K562 (cell line): Measurements from ENCODE around the gene DAZAP1. TPM values are rescaled to one million over a fixed set of nuclear protein-coding genes. Genes with fewer than 3 reads are reported as not detected.
A peak's percentile ranks its signal among the peaks of the same experiment; 100 is the strongest.

ENCODE experiments used
- ATF4 ChIP-seq: fragments of 450-650 bp; formaldehyde crosslinking; IDR thresholded peaks from 2 replicates; pipeline ENCODE4 v1.4.0; 2022; ENCODE audit warnings: mild to moderate bottlenecking, moderate library complexity
- CHD1 ChIP-seq: fragments of 200-600 bp; sonication (generic); IDR thresholded peaks from one replicate; pipeline ENCODE4 v1.6.1; 2012; ENCODE audit warnings: mild to moderate bottlenecking, moderate library complexity, low read length, inconsistent platforms
- ETS1 ChIP-seq: conservative IDR thresholded peaks from 2 replicates; pipeline ENCODE4 v1.6.1; 2011; ENCODE audit warnings: low read depth, mild to moderate bottlenecking, low read length; ENCODE audit not compliant: control insufficient read depth
- FOXP4 ChIP-seq: sonication (generic); formaldehyde crosslinking; IDR thresholded peaks from 2 replicates; pipeline ENCODE4 v1.8.0; 2022; ENCODE audit warnings: mild to moderate bottlenecking, missing genetic modification reagents, borderline replicate concordance
- HIVEP1 ChIP-seq: fragments of 250-450 bp; sonication (Bioruptor Pico); IDR thresholded peaks from 2 replicates; pipeline ENCODE4 v1.4.0; 2020; ENCODE audit warnings: mild to moderate bottlenecking
- KDM5B ChIP-seq: fragments of 200-600 bp; sonication (generic); IDR thresholded peaks from 2 replicates; pipeline ENCODE4 v1.6.1; 2012; ENCODE audit warnings: low read depth, mild to moderate bottlenecking, moderate library complexity, low read length, control low read depth, inconsistent platforms; ENCODE audit not compliant: insufficient replicate concordance
- MTA1 ChIP-seq: fragments of 450-650 bp; IDR thresholded peaks from 2 replicates; pipeline ENCODE4 v1.6.1; 2017; ENCODE audit warnings: borderline replicate concordance
- MYBL2 ChIP-seq, 2 experiments: fragments of 450-650 bp in 1 of 2; sonication (generic) in 1 of 2; formaldehyde crosslinking in 1 of 2; IDR thresholded peaks; 2 replicates each; pipeline versions ENCODE4 v1.6.1 to v1.8.1; 2017 to 2022; ENCODE audit warnings: borderline replicate concordance in 1 of 2, inconsistent platforms in 1 of 2, low read depth in 1 of 2, mild to moderate bottlenecking in 1 of 2, missing genetic modification reagents in 1 of 2, moderate library complexity in 1 of 2
- NFATC3 ChIP-seq: fragments of 450-650 bp; IDR thresholded peaks from 2 replicates; pipeline ENCODE4 v1.6.1; 2017; ENCODE audit warnings: mild to moderate bottlenecking
- NR2C2 ChIP-seq, 2 experiments: fragments of 200-800 bp in 1 of 2; sonication (Bioruptor generic) in 1 of 2; sonication (generic) in 1 of 2; formaldehyde crosslinking in 1 of 2; IDR thresholded peaks; 2 replicates each; pipeline versions ENCODE4 v1.6.1 to v1.8.0; 2016 to 2022; ENCODE audit warnings: mild to moderate bottlenecking in 1 of 2, missing compliant biosample characterization in 1 of 2, missing genetic modification characterization in 1 of 2, missing genetic modification reagents in 1 of 2
- NUFIP1 ChIP-seq: fragments of 450-650 bp; IDR thresholded peaks from 2 replicates; pipeline ENCODE4 v1.6.1; 2018; ENCODE audit not compliant: partially characterized antibody
- PREB ChIP-seq: sonication (generic); formaldehyde crosslinking; IDR thresholded peaks from 2 replicates; pipeline ENCODE4 v1.8.1; 2023; ENCODE audit warnings: mild to moderate bottlenecking, missing genetic modification reagents
- SNIP1 ChIP-seq: fragments of 450-650 bp; IDR thresholded peaks from 2 replicates; pipeline ENCODE4 v1.7.1; 2017; ENCODE audit warnings: low read depth, mild to moderate bottlenecking
- XRCC3 ChIP-seq: fragments of 450-650 bp; IDR thresholded peaks from 2 replicates; pipeline ENCODE4 v1.6.1; 2017; ENCODE audit warnings: mild to moderate bottlenecking, moderate library complexity
- ZFX ChIP-seq: sonication (generic); formaldehyde crosslinking; IDR thresholded peaks from 2 replicates; pipeline ENCODE4 v1.8.0; 2022; ENCODE audit warnings: mild to moderate bottlenecking, missing genetic modification reagents, moderate library complexity
- ZNF277 ChIP-seq: fragments of 250-450 bp; sonication (Bioruptor Pico); IDR thresholded peaks from 2 replicates; pipeline ENCODE4 v1.8.0; 2022; ENCODE audit warnings: inconsistent platforms, mild to moderate bottlenecking, moderate library complexity, borderline replicate concordance
- ZNF449 ChIP-seq: fragments of 250-450 bp; sonication (Bioruptor Pico); IDR thresholded peaks from 2 replicates; pipeline ENCODE4 v1.8.0; 2022; ENCODE audit warnings: moderate library complexity, mild to moderate bottlenecking, inconsistent platforms
- ZNF717 ChIP-seq: fragments of 250-450 bp; sonication (Bioruptor Pico); IDR thresholded peaks from 2 replicates; pipeline ENCODE4 v1.5.0; 2021
- polyA plus RNA-seq, 8 experiments: library from polyadenylated mRNA; depleted of rRNA in 4 of 8; stranded (reverse) in 5 of 8; unstranded in 3 of 8; fragments of >200 nt; fragmentation: Nextera tagmentation in 2 of 8; fragmentation: Illumina TruSeq in 1 of 8; extraction: Ambion mirVana in 2 of 8; extraction: Trizol in 1 of 8; gene quantifications; 2 replicates each; pipeline versions ENCODE4 v1.2.1 to v1.2.3, GENCODE V29; 2011 to 2014; ENCODE audit warnings: inconsistent platforms in 1 of 8, missing spikeins in 1 of 8
- total RNA-seq, 7 experiments: library from RNA; depleted of rRNA in 6 of 7; stranded (reverse); fragments of >200 nt in 6 of 7; fragmentation: Illumina TruSeq in 2 of 7; extraction: Trizol in 2 of 7; gene quantifications; 2 replicates each; pipeline versions ENCODE4 v1.2.1 to v1.2.3, GENCODE V29; 2011 to 2021; ENCODE audit warnings: low replicate concordance in 1 of 7

The DAZAP1 gene
- total and polyA plus RNA-seq, 9 of the 15 experiments (the other 6 are each of a cell fraction or from before 2014, with no cell fraction given) = 10.8 to 289 (median 142) TPM

- TF ChIP-seq FOXP4 (CRISPR knock-in tag) (0 out of 2 replicates have a peak, but pooled peaks have one; percentile 77), NUFIP1 (no peak), PREB (0 out of 2 replicates have a peak, but pooled peaks have one; percentile 23), ZNF277 (CRISPR knock-in tag) (no peak), ZNF449 (no peak), ATF4 (CRISPR knock-in tag) (no peak), XRCC3 (no peak), CHD1 (no peak), ZFX (CRISPR knock-in tag) (no peak), ETS1 (peak; percentile 82), SNIP1 (no peak), ZNF717 (CRISPR knock-in tag) (no peak), MTA1 (no peak), KDM5B (peak; percentile 60), NFATC3 (no peak), HIVEP1 (CRISPR knock-in tag) (no peak), NR2C2 (CRISPR knock-in tag; IDR thresholded peaks at IDR 0.05) (0 out of 2 replicates have a peak, but pooled peaks have one; percentile 10), NR2C2 (tag; IDR thresholded peaks at IDR 0.05) (peak; percentile 87), MYBL2 (IDR thresholded peaks at IDR 0.05; ENCODE audit: low read depth) (no peak), MYBL2 (CRISPR knock-in tag; IDR thresholded peaks at IDR 0.05; ENCODE audit: borderline replicate concordance) (no peak)
These were observed 435 bp upstream of the DAZAP1 start (continued) for GRCh38 chr19:1406774-1407527.
